CD14-positive monocyte (primary cell): ENCODE measurements around the gene IFT57. TPM values are rescaled to one million over a fixed set of nuclear protein-coding genes. Genes with fewer than 3 reads are reported as not detected.

Source experiments
- DNase-seq, 3 donors: peaks; one replicate each; pipeline ENCODE4 v3.0.0-alpha.2; 2011 to 2022
- H2AFZ ChIP-seq: 2 replicates; pipeline ENCODE4 v1.6.0; 2012; ENCODE audit warnings: mild to moderate bottlenecking, low read depth, low read length, inconsistent platforms; ENCODE audit not compliant: insufficient read depth, poor library complexity, severe bottlenecking
- H3K27ac ChIP-seq, 2 donors: 1 replicate in 1 of 2; 2 replicates in 1 of 2; pipeline ENCODE4 v1.5.1; 2012 to 2013; ENCODE audit warnings: low read length in 2 of 2, control low read depth in 1 of 2, inconsistent platforms in 1 of 2, low read depth in 1 of 2, mild to moderate bottlenecking in 1 of 2
- H3K27me3 ChIP-seq, 2 donors: one replicate each; pipeline versions ENCODE4 v1.6.0 to v1.6.1; 2011 to 2013; ENCODE audit warnings: low read length in 2 of 2; ENCODE audit not compliant: control insufficient read depth in 2 of 2, insufficient read depth in 2 of 2
- H3K36me3 ChIP-seq, 2 donors: replicated peaks in 1 of 2; 1 replicate in 1 of 2; 2 replicates in 1 of 2; pipeline versions ENCODE4 v1.5.1 to v1.6.1; 2012 to 2013; ENCODE audit warnings: low read length in 2 of 2, control low read depth in 1 of 2, inconsistent platforms in 1 of 2, mild to moderate bottlenecking in 1 of 2; ENCODE audit not compliant: insufficient read depth in 2 of 2, control insufficient read depth in 1 of 2
- H3K4me1 ChIP-seq, 2 donors: 1 replicate in 1 of 2; 2 replicates in 1 of 2; pipeline versions ENCODE4 v1.5.1 to v1.6.1; 2012 to 2013; ENCODE audit warnings: low read length in 2 of 2, control low read depth in 1 of 2, inconsistent platforms in 1 of 2, mild to moderate bottlenecking in 1 of 2, moderate library complexity in 1 of 2; ENCODE audit not compliant: insufficient read depth in 2 of 2, control insufficient read depth in 1 of 2
- H3K4me2 ChIP-seq: replicated peaks from 2 replicates; pipeline ENCODE3; 2012; ENCODE audit warnings: low read length, moderate library complexity, mild to moderate bottlenecking; ENCODE audit not compliant: poor library complexity, severe bottlenecking; ENCODE audit errors: extremely low read depth
- H3K4me3 ChIP-seq, 3 experiments: fragments of 200-600 bp in 1 of 3; sonication (generic) in 1 of 3; replicated peaks in 1 of 3; 1 replicate in 2 of 3; 2 replicates in 1 of 3; pipeline ENCODE4 v1.5.1; 2011 to 2013; ENCODE audit warnings: low read length in 3 of 3, mild to moderate bottlenecking in 3 of 3, control low read depth in 2 of 3, low read depth in 2 of 3, inconsistent platforms in 1 of 3, moderate library complexity in 1 of 3
- H3K79me2 ChIP-seq: 2 replicates; pipeline ENCODE4 v1.6.0; 2012; ENCODE audit warnings: mild to moderate bottlenecking, control low read depth, inconsistent platforms, low read length, moderate library complexity; ENCODE audit not compliant: insufficient read depth
- H3K9ac ChIP-seq: 2 replicates; pipeline ENCODE4 v1.6.0; 2017; ENCODE audit warnings: low read length, mild to moderate bottlenecking; ENCODE audit not compliant: insufficient read depth, poor library complexity, severe bottlenecking
- H3K9me3 ChIP-seq, 2 donors: replicated peaks in 1 of 2; 1 replicate in 1 of 2; 2 replicates in 1 of 2; pipeline versions ENCODE4 v1.5.1 to v1.6.1; 2012 to 2013; ENCODE audit warnings: low read length in 2 of 2, control low read depth in 1 of 2; ENCODE audit not compliant: control insufficient read depth in 1 of 2, insufficient read depth in 1 of 2
- H4K20me1 ChIP-seq: 2 replicates; pipeline ENCODE4 v1.6.0; 2012; ENCODE audit warnings: mild to moderate bottlenecking, low read length, control low read depth, moderate library complexity; ENCODE audit not compliant: insufficient read depth
- H3K27ac Mint-ChIP-seq, 7 donors: one replicate each; pipeline ENCODE4 v1.8.0; 2020; ENCODE audit warnings: mild to moderate bottlenecking in 7 of 7, mixed read lengths in 7 of 7, moderate library complexity in 6 of 7, inconsistent platforms in 2 of 7
- H3K27me3 Mint-ChIP-seq, 3 donors: one replicate each; pipeline ENCODE4 v1.8.0; 2021 to 2022; ENCODE audit warnings: low read depth in 3 of 3, mild to moderate bottlenecking in 3 of 3, mixed read lengths in 3 of 3, moderate library complexity in 3 of 3, inconsistent platforms in 1 of 3
- H3K36me3 Mint-ChIP-seq, 2 donors: one replicate each; pipeline ENCODE4 v1.8.0; 2020; ENCODE audit warnings: mixed read lengths in 2 of 2, inconsistent platforms in 1 of 2, mild to moderate bottlenecking in 1 of 2
- H3K4me1 Mint-ChIP-seq: one replicate; pipeline ENCODE4 v1.8.0; 2020; ENCODE audit warnings: mild to moderate bottlenecking, mixed read lengths
- H3K4me3 Mint-ChIP-seq, 2 donors: one replicate each; pipeline ENCODE4 v1.8.0; 2020; ENCODE audit warnings: mild to moderate bottlenecking in 2 of 2, mixed read lengths in 2 of 2, moderate library complexity in 1 of 2
- H3K9me3 Mint-ChIP-seq, 7 donors: one replicate each; pipeline ENCODE4 v1.8.0; 2020 to 2022; ENCODE audit warnings: mixed read lengths in 7 of 7, mild to moderate bottlenecking in 6 of 7, moderate library complexity in 6 of 7, inconsistent platforms in 2 of 7
- WGBS: methylation state at CpG from one replicate; pipeline ENCODE4 v1.1.5; 2013; ENCODE audit warnings: missing lambda C conversion rate; ENCODE audit not compliant: insufficient coverage; 5-methylcytosine and 5-hydroxymethylcytosine counted together
- intact Hi-C, 2 donors: fragments of 100-400 bp; cut with micrococcal nuclease; formaldehyde crosslinking; loops; one replicate each; pipeline versions ENCODE4 v1.15.0 to v1.15.1; 2023
- polyA plus RNA-seq, 3 donors: library from polyadenylated mRNA; depleted of rRNA in 1 of 3; unstranded in 2 of 3; stranded (reverse) in 1 of 3; fragments of 300-500 nt in 2 of 3; fragments of >200 nt in 1 of 3; fragmentation: Illumina TruSeq in 2 of 3; gene quantifications; 1 replicate in 2 of 3; 2 replicates in 1 of 3; pipeline ENCODE4 v1.2.3, GENCODE V29; 2012 to 2021
- TF ChIP-seq, protein P1 (sequence below): fragments of 200-600 bp; IDR thresholded peaks from one replicate; pipeline ENCODE4 v1.8.0; 2022; ENCODE audit warnings: antibody characterized with exemption, mild to moderate bottlenecking

IFT57 gene
- polyA plus RNA-seq, 3 donors = 4.9 to 22.9 (median 15.1) TPM

DNA sequence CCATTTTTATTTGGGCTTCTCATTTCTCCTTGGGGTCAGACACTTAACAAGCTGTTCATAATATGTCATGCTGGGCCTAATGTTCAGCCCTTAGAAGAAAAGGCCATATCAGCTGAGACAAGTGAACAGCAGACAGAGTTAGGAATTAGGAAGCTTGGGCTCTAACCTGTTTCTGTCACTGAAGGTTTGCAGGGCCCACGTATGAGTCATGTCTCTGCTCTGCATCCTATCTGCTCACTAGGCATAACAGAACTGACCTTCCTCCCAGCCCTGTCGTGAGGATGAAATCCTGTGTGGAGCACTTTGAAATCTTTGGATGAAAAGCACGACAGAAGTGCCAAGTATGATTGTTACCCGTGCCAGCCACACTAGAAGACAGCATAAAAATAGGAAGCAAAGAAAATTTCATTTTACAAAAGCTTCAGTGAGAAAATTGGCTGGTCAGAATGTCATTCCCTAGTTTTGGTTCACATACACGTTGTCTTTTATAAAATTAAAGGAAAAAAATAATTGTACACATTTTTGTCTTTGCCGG, 104.9 kb downstream of the IFT57 start:
- peaks cover 0 to 2% (median 0%) of the 10 kb centered on the region in 7 donors for H3K9me3 Mint-ChIP-seq
- intact Hi-C loops = no loop called here
- peak in 1 of 3 donors; percentile 42 for DNase-seq
- H3K4me1 ChIP-seq = no peaks in the 10 kb centered on the region
- H3K36me3 ChIP-seq = no peaks in the 10 kb centered on the region
- H3K4me2 ChIP-seq = no peak overlapping the region
- peaks cover 0 to 7% (median 0%) of the 10 kb centered on the region in 3 donors for H3K27me3 Mint-ChIP-seq
- H3K4me1 Mint-ChIP-seq = peaks cover 8% of the 10 kb centered on the region
- H3K27ac ChIP-seq = no peak overlapping the region
- H3K79me2 ChIP-seq = no peaks in the 10 kb centered on the region
- H3K27me3 ChIP-seq = no peaks in the 10 kb centered on the region
- WGBS = no CpG with 5 or more reads among the region's 6 CpGs
- no peak overlapping the region for H3K4me3 Mint-ChIP-seq
- H3K4me3 ChIP-seq = no peak overlapping the region
- no peaks in the 10 kb centered on the region for H3K36me3 Mint-ChIP-seq
- TF ChIP-seq, protein P1, sequence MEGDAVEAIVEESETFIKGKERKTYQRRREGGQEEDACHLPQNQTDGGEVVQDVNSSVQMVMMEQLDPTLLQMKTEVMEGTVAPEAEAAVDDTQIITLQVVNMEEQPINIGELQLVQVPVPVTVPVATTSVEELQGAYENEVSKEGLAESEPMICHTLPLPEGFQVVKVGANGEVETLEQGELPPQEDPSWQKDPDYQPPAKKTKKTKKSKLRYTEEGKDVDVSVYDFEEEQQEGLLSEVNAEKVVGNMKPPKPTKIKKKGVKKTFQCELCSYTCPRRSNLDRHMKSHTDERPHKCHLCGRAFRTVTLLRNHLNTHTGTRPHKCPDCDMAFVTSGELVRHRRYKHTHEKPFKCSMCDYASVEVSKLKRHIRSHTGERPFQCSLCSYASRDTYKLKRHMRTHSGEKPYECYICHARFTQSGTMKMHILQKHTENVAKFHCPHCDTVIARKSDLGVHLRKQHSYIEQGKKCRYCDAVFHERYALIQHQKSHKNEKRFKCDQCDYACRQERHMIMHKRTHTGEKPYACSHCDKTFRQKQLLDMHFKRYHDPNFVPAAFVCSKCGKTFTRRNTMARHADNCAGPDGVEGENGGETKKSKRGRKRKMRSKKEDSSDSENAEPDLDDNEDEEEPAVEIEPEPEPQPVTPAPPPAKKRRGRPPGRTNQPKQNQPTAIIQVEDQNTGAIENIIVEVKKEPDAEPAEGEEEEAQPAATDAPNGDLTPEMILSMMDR = no peak
- H3K27ac Mint-ChIP-seq = no peak overlapping the region
- no peaks in the 10 kb centered on the region for H4K20me1 ChIP-seq
- no peaks in the 10 kb centered on the region for H3K9me3 ChIP-seq
- H2AFZ ChIP-seq = no peak overlapping the region
- H3K9ac ChIP-seq = no peak overlapping the region

DNA sequence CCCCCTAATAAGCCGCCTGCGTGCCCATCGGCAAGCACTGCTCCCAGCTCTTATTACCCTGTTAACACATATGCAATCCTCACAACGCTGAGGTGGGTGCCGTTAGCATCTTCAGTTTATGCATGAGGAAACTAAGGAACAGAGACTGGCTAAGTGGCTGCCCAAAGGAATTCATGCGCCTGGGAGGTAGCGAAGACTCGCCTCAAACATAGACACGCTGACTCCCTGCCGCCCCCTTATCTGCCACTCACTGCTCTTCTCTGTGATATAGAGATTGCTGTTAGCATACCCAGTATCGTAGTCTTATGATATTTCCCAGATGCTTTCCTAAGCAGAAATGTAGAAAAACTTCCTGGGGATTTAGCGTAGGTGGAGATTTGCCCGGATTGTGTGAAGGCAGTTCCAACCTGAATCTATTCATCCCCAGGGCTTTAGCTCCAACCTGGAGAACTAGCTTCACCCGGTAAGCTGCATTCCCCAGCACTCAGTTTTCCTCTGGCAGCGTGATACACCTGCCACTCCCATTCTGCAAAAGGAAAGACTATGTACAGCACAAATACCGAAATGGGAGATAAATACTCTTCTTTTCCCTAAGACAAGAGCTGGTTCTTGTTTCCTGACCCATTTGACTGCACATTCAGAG, 107.7 kb downstream of the IFT57 start:
- TF ChIP-seq, protein P1 = no peak
- no peaks in the 10 kb centered on the region for H3K9me3 Mint-ChIP-seq
- no peaks in the 10 kb centered on the region for H3K4me1 Mint-ChIP-seq
- no peak overlapping the region for H3K4me3 Mint-ChIP-seq
- Histone ChIP-seq H3K79me2 (no peaks in the 10 kb centered on the region), H3K4me1 (no peaks in the 10 kb centered on the region), H3K4me2 (no peak overlapping the region), H3K9me3 (no peaks in the 10 kb centered on the region), H2AFZ (no peak overlapping the region), H4K20me1 (no peaks in the 10 kb centered on the region), H3K36me3 (no peaks in the 10 kb centered on the region), H3K27me3 (no peaks in the 10 kb centered on the region), H3K9ac (no peak overlapping the region), H3K27ac (no peak overlapping the region), H3K4me3 (no peak overlapping the region)
- H3K27ac Mint-ChIP-seq = no peak overlapping the region
- peaks cover 0 to 6% (median 0%) of the 10 kb centered on the region in 3 donors for H3K27me3 Mint-ChIP-seq
- H3K36me3 Mint-ChIP-seq = no peaks in the 10 kb centered on the region
- intact Hi-C loops = no loop called here
- WGBS = 90% methylated on average over 12 of the region's 16 CpGs
- no peak for DNase-seq
